HEK293 (cell line): ENCODE results near the gene SYCP2.

Source experiments
- CTCF ChIA-PET: fragments of 350-600 bp; formaldehyde crosslinking; extraction: SDS; loops from one replicate; lab custom pipeline; 2021; ENCODE audit warnings: antibody characterized with exemption; lab: Yijun Ruan, JAX
- POLR2A ChIA-PET: fragments of 300-600 bp; formaldehyde crosslinking; extraction: SDS; loops from one replicate; lab custom pipeline; 2020; ENCODE audit warnings: antibody characterized with exemption, inconsistent platforms; lab: Yijun Ruan, JAX
- H3K27ac ChIP-seq: fragments of 200-500 bp; sonication (Bioruptor generic); 2 replicates; pipeline ENCODE4 v1.5.1; 2014; ENCODE audit warnings: low read depth, low read length, control low read depth, inconsistent platforms; ENCODE audit errors: extremely low read depth
- H3K36me3 ChIP-seq, 2 experiments: fragments of 200-500 bp in 1 of 2; sonication (Bioruptor generic) in 1 of 2; 1 replicate in 1 of 2; 2 replicates in 1 of 2; pipeline ENCODE4 v1.5.1; 2014 to 2017; ENCODE audit warnings: inconsistent platforms in 2 of 2, low read length in 2 of 2; ENCODE audit not compliant: control insufficient read depth in 2 of 2, insufficient read depth in 1 of 2
- H3K4me1 ChIP-seq: fragments of 200-500 bp; sonication (Bioruptor generic); 2 replicates; pipeline ENCODE4 v1.5.1; 2014; ENCODE audit warnings: mild to moderate bottlenecking, low read length, inconsistent platforms; ENCODE audit not compliant: control insufficient read depth, insufficient read depth
- H3K4me3 ChIP-seq: 2 replicates; pipeline ENCODE4 v1.5.1; 2011; ENCODE audit warnings: low read depth, mild to moderate bottlenecking, control low read depth, low read length, moderate library complexity
- H3K9me3 ChIP-seq: fragments of 200-500 bp; sonication (Bioruptor generic); 2 replicates; pipeline ENCODE4 v1.5.1; 2014; ENCODE audit warnings: low read depth, low read length, inconsistent platforms; ENCODE audit not compliant: control insufficient read depth, insufficient read depth
- KLF7 ChIP-seq: fragments of 450-650 bp; formaldehyde crosslinking; IDR thresholded peaks from 2 replicates; pipeline ENCODE4 v1.5.1; 2016; ENCODE audit warnings: missing biosample characterization, missing genetic modification characterization, borderline replicate concordance
- KLF9 ChIP-seq: fragments of 450-650 bp; formaldehyde crosslinking; IDR thresholded peaks from 2 replicates; pipeline ENCODE4 v1.5.1; 2016; ENCODE audit warnings: missing biosample characterization, missing genetic modification characterization, low read depth
- SCRT1 ChIP-seq: fragments of 450-650 bp; formaldehyde crosslinking; IDR thresholded peaks from 2 replicates; pipeline ENCODE4 v1.5.1; 2016; ENCODE audit warnings: missing biosample characterization, missing genetic modification characterization, borderline replicate concordance
- SCRT2 ChIP-seq: fragments of 450-650 bp; formaldehyde crosslinking; IDR thresholded peaks from 2 replicates; pipeline ENCODE4 v1.5.1; 2016; ENCODE audit warnings: missing biosample characterization, missing genetic modification characterization
- SETDB1 ChIP-seq: IDR thresholded peaks from one replicate; pipeline ENCODE4 v1.6.1; 2017; ENCODE audit warnings: mild to moderate bottlenecking, low read length, moderate library complexity, mixed read lengths; ENCODE audit not compliant: insufficient read length
- ZNF169 ChIP-seq: fragments of 450-650 bp; formaldehyde crosslinking; IDR thresholded peaks from 2 replicates; pipeline ENCODE4 v1.5.1; 2016; ENCODE audit warnings: missing biosample characterization, missing genetic modification characterization
- ZNF175 ChIP-seq: fragments of 450-650 bp; formaldehyde crosslinking; IDR thresholded peaks from 2 replicates; pipeline ENCODE4 v1.5.1; 2016; ENCODE audit warnings: missing biosample characterization, missing genetic modification characterization
- ZNF248 ChIP-seq: fragments of 450-650 bp; formaldehyde crosslinking; IDR thresholded peaks from 2 replicates; pipeline ENCODE4 v1.5.1; 2017; ENCODE audit warnings: missing biosample characterization, missing genetic modification characterization
- ZNF274 ChIP-seq, 2 experiments: fragments of 200-500 bp in 1 of 2; fragments of 450-650 bp in 1 of 2; sonication (Bioruptor generic) in 1 of 2; formaldehyde crosslinking in 1 of 2; IDR thresholded peaks; 2 replicates each; pipeline versions ENCODE4 v1.5.1 to v1.6.1; 2014 to 2016; ENCODE audit warnings: borderline replicate concordance in 1 of 2, inconsistent platforms in 1 of 2, low read length in 1 of 2, missing biosample characterization in 1 of 2, missing genetic modification characterization in 1 of 2
- ZNF394 ChIP-seq: fragments of 450-650 bp; formaldehyde crosslinking; IDR thresholded peaks from 2 replicates; pipeline ENCODE4 v1.5.1; 2016; ENCODE audit warnings: missing biosample characterization, missing genetic modification characterization, mild to moderate bottlenecking, moderate library complexity, borderline replicate concordance
- ZNF473 ChIP-seq: fragments of 450-650 bp; formaldehyde crosslinking; IDR thresholded peaks from 2 replicates; pipeline ENCODE4 v1.5.1; 2017; ENCODE audit warnings: missing biosample characterization, missing genetic modification characterization
- ZNF518A ChIP-seq: fragments of 450-650 bp; formaldehyde crosslinking; conservative IDR thresholded peaks from 2 replicates; pipeline ENCODE4 v1.5.1; 2016; ENCODE audit warnings: low read depth, missing biosample characterization, missing genetic modification characterization
- ZNF561 ChIP-seq: fragments of 450-650 bp; IDR thresholded peaks from 2 replicates; pipeline ENCODE4 v1.5.1; 2018; ENCODE audit warnings: missing biosample characterization, missing genetic modification characterization, borderline replicate concordance
- ZNF837 ChIP-seq: fragments of 450-650 bp; formaldehyde crosslinking; IDR thresholded peaks from 2 replicates; pipeline ENCODE4 v1.5.1; 2016; ENCODE audit warnings: missing biosample characterization, missing genetic modification characterization
- TF ChIP-seq, protein P1 (sequence below): fragments of 450-650 bp; formaldehyde crosslinking; IDR thresholded peaks from 2 replicates; pipeline ENCODE4 v1.5.1; 2016; ENCODE audit warnings: missing biosample characterization, missing genetic modification characterization

SYCP2 gene

DNA sequence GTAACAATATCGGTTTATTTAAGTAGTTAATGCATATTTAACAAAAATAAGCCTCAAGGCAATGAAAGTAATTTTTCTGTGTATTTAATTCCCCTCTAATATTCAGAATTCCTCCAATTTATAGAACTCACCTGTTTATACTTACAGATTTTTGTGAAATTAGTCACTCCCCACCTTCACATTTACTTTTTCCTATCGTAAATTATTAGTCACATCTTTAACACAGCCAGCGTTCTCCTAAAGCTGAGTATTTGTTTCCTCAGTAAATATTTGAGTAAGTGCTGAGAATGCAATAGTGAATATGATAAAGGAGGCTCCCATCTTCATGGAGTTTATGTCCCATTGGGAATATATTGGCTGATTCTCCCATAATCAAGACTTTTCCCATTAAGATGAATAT, 88.0 kb downstream of the SYCP2 start:
- Histone ChIP-seq H3K9me3 (no peaks in the 10 kb centered on the region), H3K27ac (no peak overlapping the region), H3K4me3 (no peak overlapping the region), H3K36me3 (no peaks in the 10 kb centered on the region)
- POLR2A ChIA-PET = no interaction called here
- TF ChIP-seq ZNF248 = no peak
- TF ChIP-seq, all 188 proteins: peak for 0
- H3K4me1 ChIP-seq = no peaks in the 10 kb centered on the region
- CTCF ChIA-PET = interaction anchor here (1.0 to 11.3 kb wide), 2 partner anchors 61 to 88 kb away, joined by 3 to 233 read pairs; partner anchors contain the start of gene SYCP2

DNA sequence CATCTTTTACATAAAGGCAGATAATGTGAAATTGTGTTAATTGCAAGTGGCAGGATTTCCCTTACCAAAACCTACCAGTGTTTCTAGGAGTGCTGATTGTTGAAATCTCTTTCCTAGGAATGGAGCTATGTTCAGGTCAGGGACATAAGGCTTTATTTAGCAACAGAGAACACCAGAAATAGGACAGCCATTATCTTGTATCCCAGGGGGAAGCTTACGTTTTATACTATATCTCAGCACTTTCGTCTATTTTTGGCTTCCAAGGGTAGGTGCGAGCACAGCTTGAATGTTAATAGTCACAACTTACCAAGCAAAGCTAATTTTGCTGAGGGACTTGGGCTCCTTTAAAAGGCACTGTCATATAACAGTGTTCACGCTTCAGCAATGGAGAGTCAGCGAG, 94.0 kb downstream of the SYCP2 start:
- Histone ChIP-seq H3K36me3 (no peaks in the 10 kb centered on the region), H3K9me3 (no peaks in the 10 kb centered on the region), H3K27ac (no peak overlapping the region), H3K4me3 (no peak overlapping the region), H3K4me1 (peaks cover 22% of the 10 kb centered on the region)
- ChIA-PET CTCF (interaction anchor here (0.6 to 8.2 kb wide), 3 partner anchors 10 to 1686 kb away, joined by 7 to 94 read pairs (median 13); no protein-coding TSS in a partner anchor), POLR2A (no interaction called here)
- TF ChIP-seq ZNF518A (no peak), ZNF561 (tag by site-specific recombination) (no peak), ZNF394 (tag by site-specific recombination) (no peak), ZNF248 (no peak)

DNA sequence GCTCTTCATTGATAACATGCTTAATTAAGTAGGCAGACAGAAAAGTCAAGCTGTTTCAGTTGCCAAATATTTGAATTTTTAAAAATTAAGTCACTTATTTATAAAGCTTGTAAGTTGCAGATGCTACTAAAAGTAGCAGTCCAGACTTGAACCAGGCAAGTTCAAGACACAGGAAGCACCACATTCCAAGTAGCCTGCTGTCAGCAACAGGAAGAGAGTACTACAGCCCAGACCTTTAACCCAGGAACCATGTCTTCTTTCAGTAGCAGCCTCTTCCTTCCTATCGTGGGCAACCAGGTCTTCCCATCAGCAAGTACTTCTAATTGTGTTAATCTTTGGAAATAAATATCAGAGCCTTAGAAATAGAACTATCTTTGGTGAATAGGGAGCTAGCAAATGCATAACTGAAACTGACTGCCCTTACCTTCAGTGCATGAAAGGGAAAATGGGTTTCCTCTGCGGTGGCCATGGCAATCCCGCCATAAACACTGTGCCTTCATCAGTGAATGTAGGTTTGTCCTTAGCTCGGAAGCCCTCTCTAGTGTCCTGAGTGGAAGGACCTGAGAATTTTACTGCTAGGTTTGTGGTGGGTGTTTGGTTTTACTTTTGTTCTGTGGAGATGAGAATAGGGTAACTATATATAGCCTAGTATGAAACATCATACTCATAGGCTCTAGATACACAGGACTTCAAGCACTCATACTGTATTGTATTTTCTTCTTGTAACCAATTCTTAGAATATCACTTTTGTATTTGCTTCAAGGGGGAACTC, 95.6 kb downstream of the SYCP2 start:
- Histone ChIP-seq H3K36me3 (no peaks in the 10 kb centered on the region), H3K4me1 (peaks cover 22% of the 10 kb centered on the region), H3K27ac (no peak overlapping the region), H3K9me3 (no peaks in the 10 kb centered on the region), H3K4me3 (no peak overlapping the region)
- ChIA-PET POLR2A (no interaction called here), CTCF (interaction anchor here (0.5 to 8.2 kb wide), 3 partner anchors 12 to 55 kb away, joined by 3 to 94 read pairs (median 25); no protein-coding TSS in a partner anchor)
- no peak for TF ChIP-seq KLF7 (tag by site-specific recombination)
- no peak for TF ChIP-seq SETDB1
- TF ChIP-seq ZNF837 = no peak
- TF ChIP-seq ZNF175 (tag by site-specific recombination) = no peak
- TF ChIP-seq, protein P1, sequence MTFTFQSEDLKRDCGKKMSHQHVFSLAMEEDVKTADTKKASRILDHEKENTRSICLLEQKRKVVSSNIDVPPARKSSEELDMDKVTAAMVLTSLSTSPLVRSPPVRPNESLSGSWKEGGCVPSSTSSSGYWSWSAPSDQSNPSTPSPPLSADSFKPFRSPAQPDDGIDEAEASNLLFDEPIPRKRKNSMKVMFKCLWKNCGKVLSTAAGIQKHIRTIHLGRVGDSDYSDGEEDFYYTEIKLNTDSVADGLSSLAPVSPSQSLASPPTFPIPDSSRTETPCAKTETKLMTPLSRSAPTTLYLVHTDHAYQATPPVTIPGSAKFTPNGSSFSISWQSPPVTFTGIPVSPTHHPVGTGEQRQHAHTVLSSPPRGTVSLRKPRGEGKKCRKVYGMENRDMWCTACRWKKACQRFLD (tag by site-specific recombination) = no peak

- H3K36me3 ChIP-seq = no peaks in the 10 kb centered on the region
- peak; percentile 81 for TF ChIP-seq SCRT2 (tag by site-specific recombination)
- TF ChIP-seq ZNF274 (IDR thresholded peaks at IDR 0.05; ENCODE audit: low read length) = no peak
- TF ChIP-seq ZNF274 (tag by site-specific recombination; IDR thresholded peaks at IDR 0.05; ENCODE audit: borderline replicate concordance) = no peak
- TF ChIP-seq KLF9 (tag by site-specific recombination) = peak; percentile 73
- TF ChIP-seq ZNF473 (tag by site-specific recombination) = no peak
- TF ChIP-seq ZNF169 (tag by site-specific recombination) = no peak
- TF ChIP-seq SCRT1 (tag by site-specific recombination) = 0 out of 2 replicates have a peak, but pooled peaks have one; percentile 30
- no peak overlapping the region; the same call in 1 of the 2 replicates for H3K27ac ChIP-seq
- ChIA-PET POLR2A (interaction anchor here (0.9 to 1.7 kb wide), 2 partner anchors 46 to 103 kb away, joined by 4 to 6 read pairs; partner anchors contain the start of genes FAM217B and PPP1R3D), CTCF (interaction anchor here (3.7 to 8.2 kb wide), 2 partner anchors 13 to 54 kb away, joined by 25 to 94 read pairs; no protein-coding TSS in a partner anchor)
- H3K9me3 ChIP-seq = no peaks in the 10 kb centered on the region
- no peak overlapping the region for H3K4me3 ChIP-seq
- H3K4me1 ChIP-seq = peaks cover 22% of the 10 kb centered on the region
Observed at GRCh38 chr20:59836767-59837166, 96.7 kb downstream of the SYCP2 start.
